RPMI7951 (cell line): ENCODE measurements around the gene GPATCH11. TPM values are rescaled to one million over a fixed set of nuclear protein-coding genes. Genes with fewer than 3 reads are reported as not detected.
A peak's percentile ranks its signal among the peaks of the same experiment; 100 is the strongest.

Experiments used
- DNase-seq: peaks from one replicate; pipeline ENCODE4 v3.0.0-alpha.2; 2012; ENCODE audit warnings: low read depth
- total RNA-seq: library from RNA; depleted of rRNA; stranded (reverse); fragments of >200 nt; shearing (Covaris generic); gene quantifications from 2 replicates; pipeline ENCODE4 v1.2.3, GENCODE V29; 2014; rRNA removed

Gene GPATCH11
- total RNA-seq, 1 experiment from 2014 or later: 16.5 TPM

DNA sequence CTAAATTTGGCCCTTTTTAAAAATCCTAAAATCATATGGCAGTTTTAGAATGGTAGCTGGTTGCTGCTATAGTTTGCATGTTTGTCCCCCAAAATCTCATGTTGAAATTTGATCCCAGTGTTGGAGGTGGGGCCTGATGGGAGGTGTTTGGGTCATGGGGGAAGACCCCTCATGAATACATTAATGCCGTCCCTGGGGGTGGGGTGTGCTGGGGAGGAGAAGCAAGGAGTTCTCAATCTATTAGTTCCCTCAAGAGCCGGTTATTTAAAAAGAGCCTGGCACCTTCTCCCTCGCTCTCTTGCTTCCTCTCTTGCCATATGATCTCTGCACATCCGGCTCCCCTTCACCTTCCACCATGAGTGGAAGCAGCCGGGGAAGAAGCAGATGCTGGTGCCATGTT is 20.8 kb downstream of the GPATCH11 start:
- no peak for DNase-seq

GRCh38 chr2:37109523-37109922 is 25.2 kb downstream of the GPATCH11 start:
- DNase-seq: no peak

GRCh38 chr2:37110306-37111212 is 26.2 kb downstream of the GPATCH11 start:
- DNase-seq: no peak

GRCh38 chr2:37111958-37112357 is 27.6 kb downstream of the GPATCH11 start:
- DNase-seq: no peak

DNA sequence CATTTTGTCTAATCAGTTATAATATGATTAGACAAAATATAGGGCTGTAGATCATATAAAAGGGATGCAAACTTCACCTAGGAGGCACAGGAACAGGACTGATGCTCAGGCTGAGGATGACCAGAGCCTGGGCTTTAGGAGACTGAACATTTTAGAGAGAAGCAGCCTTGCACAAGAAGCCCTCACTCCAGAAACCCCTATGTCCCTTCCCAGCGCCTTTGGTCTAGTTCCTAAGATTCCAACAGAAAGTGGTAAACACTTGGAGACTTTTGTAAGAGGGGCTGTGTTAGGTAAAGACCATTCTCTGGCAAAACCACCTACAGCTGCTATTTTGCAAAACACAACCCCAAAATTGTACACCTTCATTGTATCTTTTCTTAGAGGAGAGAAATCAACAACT is 33.2 kb downstream of the GPATCH11 start:
- DNase-seq: no peak

DNA sequence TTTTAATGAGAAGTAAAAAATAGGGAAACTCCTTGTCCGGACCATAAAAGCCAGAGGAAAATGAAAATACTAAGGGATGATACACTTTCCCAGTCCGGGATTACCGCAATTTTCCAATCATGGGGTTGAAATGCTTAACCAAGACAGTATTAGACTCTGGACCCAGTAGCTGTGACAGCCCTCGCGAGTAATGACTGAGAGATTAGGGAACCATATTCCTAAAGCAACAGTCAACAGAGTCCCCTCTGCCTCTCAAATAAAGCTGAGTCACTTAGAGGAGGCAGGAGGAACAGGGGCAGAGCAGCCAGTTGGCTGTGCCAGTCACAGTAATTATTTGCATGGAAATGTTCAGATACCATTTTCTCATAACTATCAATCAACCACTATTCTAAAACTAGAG is 34.8 kb downstream of the GPATCH11 start:
- DNase-seq: no peak

- DNase-seq: no peak
These were observed 41.1 kb downstream of the GPATCH11 start for GRCh38 chr2:37125416-37125815.

GRCh38 chr2:37132914-37133313 is 48.6 kb downstream of the GPATCH11 start:
- no peak for DNase-seq

DNA sequence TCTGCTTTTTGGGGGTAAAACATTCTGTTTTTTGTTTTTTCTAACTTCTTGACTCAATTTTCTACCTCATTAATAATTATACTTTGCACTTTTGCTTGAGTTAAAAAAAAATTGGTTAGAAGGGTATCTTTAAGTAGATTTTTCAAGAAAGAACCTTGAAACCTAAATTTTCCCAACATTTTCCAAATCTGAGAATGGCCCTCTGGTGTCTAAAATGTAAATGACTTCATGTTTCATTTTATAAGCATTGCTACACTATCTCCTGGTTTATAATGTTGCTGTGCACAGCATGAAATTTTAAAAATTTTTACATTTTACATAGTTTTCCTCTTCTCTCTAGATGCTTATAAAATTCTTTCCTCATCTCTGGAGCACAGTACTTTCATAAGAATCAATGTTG is 58.2 kb downstream of the GPATCH11 start:
- no peak for DNase-seq

DNA sequence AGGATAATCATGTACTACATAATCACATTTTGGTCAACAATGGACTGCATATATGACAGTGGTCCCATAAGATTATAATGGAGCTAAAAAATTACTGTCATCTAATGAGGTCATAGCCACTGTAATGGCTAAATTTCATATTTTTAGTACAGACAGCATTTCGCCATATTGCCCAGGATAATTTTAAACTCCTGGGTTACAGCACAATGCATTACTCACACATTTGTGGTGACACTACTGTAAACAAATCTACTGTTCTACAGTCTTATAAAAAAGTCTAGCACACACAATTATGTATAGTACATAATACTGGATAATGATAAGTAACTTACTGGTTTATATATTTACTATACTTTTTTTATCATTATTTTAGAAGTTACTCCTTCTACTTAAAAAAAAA is 59.7 kb downstream of the GPATCH11 start:
- DNase-seq: peak; percentile 15

DNA sequence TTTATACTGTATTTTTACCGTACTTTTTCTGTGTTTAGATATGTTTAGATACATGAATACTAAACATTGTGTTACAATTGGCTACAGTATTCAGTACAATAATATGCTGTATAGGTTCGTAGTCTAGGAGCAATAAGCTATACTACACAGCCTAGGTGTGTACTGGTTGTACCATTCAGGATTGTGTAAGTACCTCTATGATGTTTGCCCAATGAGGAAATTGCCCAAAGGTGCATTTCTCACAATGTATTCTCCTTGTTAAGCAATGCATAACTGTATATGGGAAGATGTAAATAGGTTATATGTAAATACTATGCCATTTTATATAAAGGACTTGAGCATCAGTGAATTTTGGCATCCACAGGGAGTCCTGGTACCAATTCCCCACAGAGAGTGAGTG is 61.7 kb downstream of the GPATCH11 start:
- DNase-seq: no peak

- DNase-seq: no peak
These were observed 64.0 kb downstream of the GPATCH11 start for GRCh38 chr2:37148325-37148724.

Other genes starting within 250 kb of the GPATCH11 start
- 15.4 and 18.7 TPM in 2 replicates for gene STRN, start 118.0 kb upstream of the GPATCH11 start, total RNA-seq
- gene HEATR5B, start 146 bp upstream of the GPATCH11 start, total RNA-seq: 13.3 and 13.6 TPM in 2 replicates
- gene EIF2AK2, start 72.5 kb downstream of the GPATCH11 start, total RNA-seq: 26.3 and 30.9 TPM in 2 replicates
- gene SULT6B1, start 104.2 kb downstream of the GPATCH11 start, total RNA-seq: not detected in 2 replicates
- gene CEBPZOS, start 112.0 kb downstream of the GPATCH11 start, total RNA-seq: 33.3 and 34.9 TPM in 2 replicates
- 57.1 and 67.9 TPM in 2 replicates for gene CEBPZ, start 147.1 kb downstream of the GPATCH11 start, total RNA-seq
- gene NDUFAF7, start 147.1 kb downstream of the GPATCH11 start, total RNA-seq: 21.4 and 23.9 TPM in 2 replicates
- gene PRKD3, start 240.3 kb downstream of the GPATCH11 start, total RNA-seq: 94.0 and 96.4 TPM in 2 replicates